AG09309 (cell line): ENCODE measurements around the gene WDR18.
A peak's percentile ranks its signal among the peaks of the same experiment; 100 is the strongest.

ENCODE experiments used
- DNase-seq: peaks from one replicate; pipeline ENCODE4 v3.0.0-alpha.2; 2010; ENCODE audit warnings: low read depth
- H3K4me3 ChIP-seq: 2 replicates; pipeline ENCODE4 v1.5.1; 2011; ENCODE audit warnings: mild to moderate bottlenecking, low read depth, low read length, moderate library complexity; ENCODE audit not compliant: control insufficient read depth
- CTCF ChIP-seq: IDR thresholded peaks from 2 replicates; pipeline ENCODE4 v1.5.1; 2011; ENCODE audit warnings: mild to moderate bottlenecking, low read depth, low read length, inconsistent platforms; ENCODE audit not compliant: insufficient read depth, control insufficient read depth; ENCODE audit errors: missing control alignments

Gene WDR18, protein sequence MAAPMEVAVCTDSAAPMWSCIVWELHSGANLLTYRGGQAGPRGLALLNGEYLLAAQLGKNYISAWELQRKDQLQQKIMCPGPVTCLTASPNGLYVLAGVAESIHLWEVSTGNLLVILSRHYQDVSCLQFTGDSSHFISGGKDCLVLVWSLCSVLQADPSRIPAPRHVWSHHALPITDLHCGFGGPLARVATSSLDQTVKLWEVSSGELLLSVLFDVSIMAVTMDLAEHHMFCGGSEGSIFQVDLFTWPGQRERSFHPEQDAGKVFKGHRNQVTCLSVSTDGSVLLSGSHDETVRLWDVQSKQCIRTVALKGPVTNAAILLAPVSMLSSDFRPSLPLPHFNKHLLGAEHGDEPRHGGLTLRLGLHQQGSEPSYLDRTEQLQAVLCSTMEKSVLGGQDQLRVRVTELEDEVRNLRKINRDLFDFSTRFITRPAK

GRCh38 chr19:984165-984967 lies at the start of gene WDR18:
Gene WDR18 (plus strand): TSS chr19:984345. CDS start chr19:984354, 9 bp downstream.
- H3K4me3 ChIP-seq: peak within 1 kb of the TSS; percentile 93
- peak; percentile 17 for DNase-seq
- TF ChIP-seq CTCF: no peak

- no peak for DNase-seq
- no peak for TF ChIP-seq CTCF
- no peak overlapping the region for H3K4me3 ChIP-seq
Observed at GRCh38 chr19:934865-935479, 49.2 kb upstream of the WDR18 start.

GRCh38 chr19:936175-936546 lies 48.0 kb upstream of the WDR18 start:
- no peak for DNase-seq
- no peak for TF ChIP-seq CTCF
- no peak overlapping the region for H3K4me3 ChIP-seq

DNA sequence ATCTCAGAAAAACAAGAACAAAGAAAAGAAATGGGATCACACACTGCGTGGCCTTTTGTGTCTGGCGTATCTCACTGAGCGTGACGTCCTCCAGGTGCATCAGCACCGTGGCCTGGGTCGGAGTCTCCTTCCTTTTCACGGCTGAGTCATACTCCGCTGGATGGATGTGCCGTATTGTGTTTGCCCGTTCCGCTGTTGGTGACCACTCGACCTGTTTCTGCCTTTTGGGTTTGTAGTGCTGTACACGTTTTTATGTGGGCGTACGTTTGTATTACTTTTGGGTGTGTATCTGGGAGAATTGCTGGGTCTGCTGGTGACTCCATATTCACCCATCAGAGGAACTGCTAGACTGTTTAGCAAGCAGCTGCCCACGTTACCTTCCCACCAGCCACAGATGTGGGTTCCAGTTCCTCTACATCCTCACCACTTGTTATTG lies 46.9 kb upstream of the WDR18 start:
- no peak for TF ChIP-seq CTCF
- no peak for DNase-seq
- H3K4me3 ChIP-seq: no peak overlapping the region

DNA sequence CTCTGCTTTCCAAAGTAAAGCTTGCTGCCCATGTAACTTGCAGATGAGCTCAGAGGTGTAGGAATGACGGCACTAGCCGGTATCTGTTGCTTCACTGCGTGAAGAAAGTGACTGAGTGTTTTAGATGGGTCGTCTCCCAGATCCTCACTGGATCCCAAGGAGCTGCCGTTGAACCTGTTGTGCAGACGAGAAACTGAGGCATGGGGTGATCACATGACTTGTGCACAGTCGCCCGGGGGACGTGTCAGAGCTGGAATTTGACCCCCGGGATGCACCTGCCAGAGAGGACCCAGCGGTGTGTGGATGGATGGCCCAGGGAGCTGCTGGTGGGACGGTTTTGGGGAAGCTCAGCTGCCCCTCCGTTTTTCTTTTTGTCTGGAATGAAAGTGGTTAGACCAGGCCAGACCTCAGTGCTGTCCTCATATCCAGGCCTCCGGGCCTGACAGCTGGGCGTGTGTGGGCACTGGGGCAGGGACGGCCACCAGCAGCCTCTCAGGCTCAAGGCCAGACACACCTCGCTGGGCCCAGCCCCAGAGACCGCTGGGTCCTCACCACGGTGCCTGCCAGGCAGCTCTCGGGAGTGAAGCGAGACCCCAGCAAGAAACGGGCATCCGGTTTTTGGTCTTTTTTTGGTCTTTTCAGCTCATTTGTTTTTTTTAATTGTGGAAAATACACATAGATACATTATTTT lies 45.8 kb upstream of the WDR18 start:
- no peak for DNase-seq
- H3K4me3 ChIP-seq: no peak overlapping the region
- TF ChIP-seq CTCF: no peak

DNA sequence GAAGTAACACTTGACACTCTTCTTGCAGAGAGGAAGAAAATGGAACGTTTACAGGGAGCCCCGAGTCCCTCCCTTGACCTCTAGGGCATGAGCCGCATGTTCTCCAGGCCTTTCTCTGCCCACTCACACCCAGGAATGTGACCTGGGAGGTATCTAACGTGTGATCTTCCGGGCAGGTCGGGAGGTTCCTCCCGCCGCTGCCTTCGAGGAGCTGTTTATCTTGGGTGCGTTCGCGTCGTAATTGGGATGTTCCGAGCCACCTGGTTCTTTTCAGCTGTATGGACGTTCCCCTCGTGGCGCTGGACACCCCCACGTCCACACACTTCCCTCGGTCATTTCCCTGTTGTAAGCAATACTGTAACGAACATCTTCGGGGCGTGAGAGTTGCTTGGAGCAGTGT lies 44.7 kb upstream of the WDR18 start:
- H3K4me3 ChIP-seq: no peak overlapping the region

More for the DNA sequence above, 44.7 kb upstream of the WDR18 start:
- TF ChIP-seq CTCF: no peak
- DNase-seq: no peak
